Loucy (cell line): ENCODE data around the gene ADARB2.

ENCODE experiments used
- H2AFZ ChIP-seq: fragments of 200-600 bp; sonication (generic); 2 replicates; pipeline ENCODE4 v1.6.0; 2016; ENCODE audit warnings: antibody characterized with exemption, mild to moderate bottlenecking, low read length, moderate library complexity
- H3F3A ChIP-seq: fragments of 200-600 bp; 2 replicates; pipeline ENCODE4 v1.6.0; 2016; ENCODE audit warnings: antibody characterized with exemption, low read depth, mild to moderate bottlenecking
- H3K27me3 ChIP-seq: fragments of 200-600 bp; sonication (generic); 2 replicates; pipeline ENCODE4 v1.6.1; 2014; ENCODE audit warnings: low read length, mild to moderate bottlenecking; ENCODE audit not compliant: insufficient read depth, poor library complexity, severe bottlenecking
- H3K36me3 ChIP-seq: fragments of 200-600 bp; sonication (generic); 2 replicates; pipeline ENCODE4 v1.6.1; 2016; ENCODE audit warnings: low read length; ENCODE audit not compliant: insufficient read depth
- H3K4me1 ChIP-seq: fragments of 200-600 bp; sonication (generic); 2 replicates; pipeline ENCODE4 v1.5.1; 2014; ENCODE audit warnings: low read length, mild to moderate bottlenecking; ENCODE audit not compliant: insufficient read depth, poor library complexity, severe bottlenecking
- H3K4me2 ChIP-seq: fragments of 200-600 bp; sonication (generic); 2 replicates; pipeline ENCODE4 v1.6.0; 2014; ENCODE audit warnings: antibody characterized with exemption, low read length, low read depth, mild to moderate bottlenecking; ENCODE audit not compliant: poor library complexity, severe bottlenecking
- H3K4me3 ChIP-seq: fragments of 200-600 bp; sonication (generic); 2 replicates; pipeline ENCODE4 v1.5.1; 2014; ENCODE audit warnings: low read length, mild to moderate bottlenecking, mixed read lengths; ENCODE audit not compliant: poor library complexity, severe bottlenecking
- H3K79me2 ChIP-seq: fragments of 200-600 bp; sonication (generic); 2 replicates; pipeline ENCODE4 v1.6.1; 2014; ENCODE audit warnings: low read length; ENCODE audit not compliant: insufficient read depth
- H3K9ac ChIP-seq: fragments of 200-600 bp; sonication (generic); 2 replicates; pipeline ENCODE4 v1.6.0; 2014; ENCODE audit warnings: mild to moderate bottlenecking, low read depth, low read length, moderate library complexity; ENCODE audit not compliant: poor library complexity, severe bottlenecking
- H3K9me2 ChIP-seq: fragments of 200-600 bp; sonication (generic); replicated peaks from 2 replicates; pipeline ENCODE4 v1.6.1; 2016; ENCODE audit warnings: low read depth, low read length, mixed read lengths
- H3K9me3 ChIP-seq: fragments of 200-600 bp; sonication (generic); 2 replicates; pipeline ENCODE4 v1.6.1; 2014; ENCODE audit warnings: mild to moderate bottlenecking, antibody characterized with exemption, low read length, low read depth; ENCODE audit not compliant: insufficient read depth
- H4K20me1 ChIP-seq: fragments of 200-600 bp; sonication (generic); 2 replicates; pipeline ENCODE4 v1.6.0; 2014; ENCODE audit warnings: antibody characterized with exemption, low read length, mild to moderate bottlenecking; ENCODE audit not compliant: insufficient read depth, poor library complexity, severe bottlenecking
- EZH2phosphoT487 ChIP-seq: fragments of 200-600 bp; IDR thresholded peaks from 2 replicates; pipeline ENCODE4 v1.6.1; 2018; ENCODE audit warnings: antibody characterized with exemption, mild to moderate bottlenecking, moderate library complexity, borderline replicate concordance
- TF ChIP-seq, protein P1 (sequence below): fragments of 200-600 bp; sonication (generic); conservative IDR thresholded peaks from 2 replicates; pipeline ENCODE4 v1.5.1; 2014; ENCODE audit warnings: mild to moderate bottlenecking, antibody characterized with exemption, low read length

The ADARB2 gene

DNA sequence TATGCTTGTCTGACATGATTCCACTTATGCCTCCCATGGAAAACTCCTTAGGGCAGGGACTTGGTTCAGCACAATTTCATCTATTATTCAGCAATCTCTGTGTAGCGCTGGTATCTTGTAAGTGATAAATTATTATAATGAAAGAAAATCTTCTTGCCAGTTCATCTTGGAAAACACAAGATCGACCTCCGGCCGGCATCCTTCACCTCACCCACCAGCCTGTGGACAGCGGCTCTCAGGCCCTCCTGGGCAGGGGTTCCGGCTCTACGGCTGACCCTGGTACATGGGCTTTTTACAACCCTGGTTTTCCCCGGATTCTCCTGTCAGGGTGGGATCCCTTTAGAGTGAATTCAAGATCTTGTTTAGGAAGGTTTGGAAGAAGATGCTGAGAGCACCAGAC, 145.6 kb downstream of the ADARB2 start:
- H3F3A ChIP-seq, result no peaks in the 10 kb centered on the region
- no peak overlapping the region for H3K9ac ChIP-seq
- H3K9me3 ChIP-seq, result peaks cover 4% of the 10 kb centered on the region; the same call in 1 of the 2 replicates
- H3K4me1 ChIP-seq, result no peaks in the 10 kb centered on the region
- no peaks in the 10 kb centered on the region for H3K9me2 ChIP-seq
- H3K36me3 ChIP-seq, result no peaks in the 10 kb centered on the region
- TF ChIP-seq, protein P1, sequence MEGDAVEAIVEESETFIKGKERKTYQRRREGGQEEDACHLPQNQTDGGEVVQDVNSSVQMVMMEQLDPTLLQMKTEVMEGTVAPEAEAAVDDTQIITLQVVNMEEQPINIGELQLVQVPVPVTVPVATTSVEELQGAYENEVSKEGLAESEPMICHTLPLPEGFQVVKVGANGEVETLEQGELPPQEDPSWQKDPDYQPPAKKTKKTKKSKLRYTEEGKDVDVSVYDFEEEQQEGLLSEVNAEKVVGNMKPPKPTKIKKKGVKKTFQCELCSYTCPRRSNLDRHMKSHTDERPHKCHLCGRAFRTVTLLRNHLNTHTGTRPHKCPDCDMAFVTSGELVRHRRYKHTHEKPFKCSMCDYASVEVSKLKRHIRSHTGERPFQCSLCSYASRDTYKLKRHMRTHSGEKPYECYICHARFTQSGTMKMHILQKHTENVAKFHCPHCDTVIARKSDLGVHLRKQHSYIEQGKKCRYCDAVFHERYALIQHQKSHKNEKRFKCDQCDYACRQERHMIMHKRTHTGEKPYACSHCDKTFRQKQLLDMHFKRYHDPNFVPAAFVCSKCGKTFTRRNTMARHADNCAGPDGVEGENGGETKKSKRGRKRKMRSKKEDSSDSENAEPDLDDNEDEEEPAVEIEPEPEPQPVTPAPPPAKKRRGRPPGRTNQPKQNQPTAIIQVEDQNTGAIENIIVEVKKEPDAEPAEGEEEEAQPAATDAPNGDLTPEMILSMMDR, result no peak
- TF ChIP-seq EZH2phosphoT487, result no peak
- H3K4me2 ChIP-seq, result no peak overlapping the region
- H4K20me1 ChIP-seq, result no peaks in the 10 kb centered on the region
- H2AFZ ChIP-seq, result no peak overlapping the region
- H3K79me2 ChIP-seq, result no peaks in the 10 kb centered on the region
- H3K27me3 ChIP-seq, result no peaks in the 10 kb centered on the region
- no peak overlapping the region for H3K4me3 ChIP-seq

DNA sequence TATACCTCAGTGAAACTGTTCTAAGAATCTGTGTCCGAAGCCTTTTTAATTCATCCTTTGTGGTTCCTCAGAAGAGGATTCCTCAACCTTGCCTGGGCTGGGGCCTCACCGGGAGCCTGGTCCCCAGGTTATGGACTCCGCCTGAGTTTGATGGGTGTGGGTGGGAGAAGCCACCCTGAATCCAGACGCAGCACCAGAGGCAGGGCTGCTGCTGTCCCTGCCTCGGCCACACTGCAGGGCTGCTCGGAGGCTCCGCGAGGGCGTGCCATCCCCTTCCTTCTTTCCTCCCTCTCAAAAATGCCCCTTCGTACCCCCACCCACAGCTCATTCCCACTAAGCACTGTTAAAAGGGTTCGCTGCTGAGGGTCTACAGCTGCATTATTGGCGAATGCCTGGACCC, 146.3 kb downstream of the ADARB2 start:
- no peaks in the 10 kb centered on the region for H3K36me3 ChIP-seq
- H3K4me3 ChIP-seq, result no peak overlapping the region
- no peaks in the 10 kb centered on the region for H3K27me3 ChIP-seq
- H3K79me2 ChIP-seq, result no peaks in the 10 kb centered on the region
- peaks cover 4% of the 10 kb centered on the region; the same call in 1 of the 2 replicates for H3K9me3 ChIP-seq
- no peaks in the 10 kb centered on the region for H3K4me1 ChIP-seq
- no peaks in the 10 kb centered on the region for H3K9me2 ChIP-seq
- TF ChIP-seq EZH2phosphoT487, result no peak
- TF ChIP-seq, protein P1, result no peak
- H3F3A ChIP-seq, result no peaks in the 10 kb centered on the region
- no peak overlapping the region for H2AFZ ChIP-seq
- H3K9ac ChIP-seq, result no peak overlapping the region
- no peak overlapping the region for H3K4me2 ChIP-seq
- no peaks in the 10 kb centered on the region for H4K20me1 ChIP-seq

DNA sequence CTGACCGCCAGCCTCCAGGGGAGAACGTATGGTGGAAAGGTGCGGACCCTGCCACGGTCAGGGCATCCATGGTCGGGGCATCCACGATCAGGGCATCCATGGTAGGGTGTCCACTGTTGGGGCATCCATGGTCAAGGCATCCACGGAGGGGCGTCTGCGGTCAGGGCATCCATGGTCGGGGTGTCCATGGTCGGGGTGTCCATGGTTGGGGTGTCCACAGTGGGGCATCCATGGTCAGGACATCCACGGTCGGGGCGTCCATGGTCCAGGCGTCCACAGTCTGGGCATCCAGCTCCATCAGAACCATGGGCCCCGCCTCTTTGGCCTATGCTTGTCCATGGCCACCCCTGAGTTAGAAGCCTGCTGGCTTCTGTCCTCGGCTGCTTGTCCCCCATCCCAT, 148.1 kb downstream of the ADARB2 start:
- Histone ChIP-seq H3F3A (no peaks in the 10 kb centered on the region), H3K9me2 (no peaks in the 10 kb centered on the region), H2AFZ (no peak overlapping the region), H3K4me3 (no peak overlapping the region), H3K79me2 (no peaks in the 10 kb centered on the region), H3K9ac (no peak overlapping the region), H3K36me3 (no peaks in the 10 kb centered on the region), H3K4me2 (no peak overlapping the region), H3K4me1 (no peaks in the 10 kb centered on the region), H4K20me1 (no peaks in the 10 kb centered on the region), H3K9me3 (peaks cover 4% of the 10 kb centered on the region; the same call in 1 of the 2 replicates), H3K27me3 (no peaks in the 10 kb centered on the region)
- TF ChIP-seq EZH2phosphoT487, result no peak
- TF ChIP-seq, protein P1, result no peak
